SU-DHL-6 (cell line): Measurements from ENCODE around the gene HNRNPUL1.

Experiments
- CTCF ChIP-seq: fragments of 200-600 bp; sonication (generic); IDR thresholded peaks from one replicate; pipeline ENCODE4 v1.5.1; 2017; ENCODE audit warnings: antibody characterized with exemption, mild to moderate bottlenecking, low read length, moderate library complexity; ENCODE audit not compliant: insufficient read depth, poor library complexity, severe bottlenecking
- EZH2phosphoT487 ChIP-seq: fragments of 200-600 bp; sonication (generic), shearing (Covaris generic); conservative IDR thresholded peaks from 2 replicates; pipeline ENCODE4 v1.6.1; 2018; ENCODE audit warnings: mild to moderate bottlenecking, antibody characterized with exemption, low read length, moderate library complexity, mixed read lengths

- TF ChIP-seq CTCF (no peak), EZH2phosphoT487 (no peak)
Observed at GRCh38 chr19:41302624-41303351, 38.6 kb downstream of the HNRNPUL1 start.
